Peyer's patch (tissue), 4 donors: Measurements from ENCODE around the gene PPM1E.

ENCODE experiments used
- CTCF ChIP-seq, 6 experiments: fragments of 450-650 bp in 4 of 6; fragments of 200-600 bp in 2 of 6; sonication (generic) in 1 of 6; IDR thresholded peaks; one replicate each; pipeline ENCODE4 v1.5.1; 2017 to 2019; ENCODE audit warnings: antibody characterized with exemption in 6 of 6, mild to moderate bottlenecking in 3 of 6, moderate library complexity in 1 of 6
- POLR2A ChIP-seq, 2 donors: fragments of 450-650 bp; IDR thresholded peaks; one replicate each; pipeline ENCODE4 v1.5.1; 2017; ENCODE audit warnings: antibody characterized with exemption in 2 of 2, mild to moderate bottlenecking in 2 of 2, moderate library complexity in 2 of 2

- TF ChIP-seq CTCF (IDR thresholded peaks at IDR 0.05) (no peak), POLR2A (IDR thresholded peaks at IDR 0.05) (no peak)
These were observed 162.4 kb downstream of the PPM1E start for GRCh38 chr17:58918072-58918471.
